Smooth muscle cell (in vitro differentiated cells): ENCODE data around the gene C1orf105. TPM values are rescaled to one million over a fixed set of nuclear protein-coding genes. Genes with fewer than 3 reads are reported as not detected.

Experiments used
- DNase-seq: peaks from one replicate; lab custom pipeline; 2025; ENCODE audit not compliant: unreplicated experiment; lab: John Stamatoyannopoulos, UW
- H2AFZ ChIP-seq: fragments of 200-600 bp; sonication (generic); 2 replicates; pipeline ENCODE4 v1.6.0; 2016; ENCODE audit warnings: antibody characterized with exemption, low read depth, mild to moderate bottlenecking
- H3F3A ChIP-seq: fragments of 200-600 bp; sonication (generic); 2 replicates; pipeline ENCODE4 v1.6.0; 2017; ENCODE audit warnings: antibody characterized with exemption, low read depth
- H3K27ac ChIP-seq: fragments of 200-600 bp; sonication (generic); 2 replicates; pipeline ENCODE4 v1.5.1; 2016; ENCODE audit warnings: low read depth, mild to moderate bottlenecking
- H3K27me3 ChIP-seq: fragments of 200-600 bp; sonication (generic); 2 replicates; pipeline ENCODE4 v1.6.1; 2016; ENCODE audit warnings: low read depth, mild to moderate bottlenecking
- H3K36me3 ChIP-seq: fragments of 200-600 bp; sonication (generic); 2 replicates; pipeline ENCODE4 v1.5.1; 2016; ENCODE audit warnings: low read depth
- H3K4me1 ChIP-seq: fragments of 200-600 bp; sonication (generic); 2 replicates; pipeline ENCODE4 v1.5.1; 2016; ENCODE audit warnings: low read depth
- H3K4me2 ChIP-seq: fragments of 200-600 bp; sonication (generic); 2 replicates; pipeline ENCODE4 v1.6.0; 2016; ENCODE audit warnings: mild to moderate bottlenecking
- H3K4me3 ChIP-seq: fragments of 200-600 bp; sonication (generic); 2 replicates; pipeline ENCODE4 v1.5.1; 2016; ENCODE audit warnings: mild to moderate bottlenecking
- H3K79me2 ChIP-seq: fragments of 200-600 bp; sonication (generic); 2 replicates; pipeline ENCODE4 v1.6.0; 2016; ENCODE audit warnings: low read depth, mild to moderate bottlenecking
- H3K9ac ChIP-seq: fragments of 200-600 bp; sonication (generic); 2 replicates; pipeline ENCODE4 v1.6.0; 2016; ENCODE audit warnings: low read depth
- H3K9me3 ChIP-seq: fragments of 200-600 bp; sonication (generic); replicated peaks from 2 replicates; pipeline ENCODE4 v1.5.1; 2016; ENCODE audit warnings: low read depth
- H4K20me1 ChIP-seq: fragments of 200-600 bp; sonication (generic); 2 replicates; pipeline ENCODE4 v1.6.0; 2016; ENCODE audit warnings: low read depth
- CTCF ChIP-seq: fragments of 200-600 bp; sonication (generic); IDR thresholded peaks from 2 replicates; pipeline ENCODE4 v1.5.1; 2017; ENCODE audit warnings: borderline replicate concordance, mild to moderate bottlenecking, antibody characterized with exemption; ENCODE audit not compliant: insufficient read depth, poor library complexity, severe bottlenecking
- WGBS: methylation state at CpG from one replicate; pipeline ENCODE4 v1.1.7; 2016; ENCODE audit warnings: low lambda C conversion rate; 5-methylcytosine and 5-hydroxymethylcytosine counted together
- polyA plus RNA-seq: library from polyadenylated mRNA; unstranded; fragments of >200 nt; fragmentation: Nextera tagmentation; extraction: Ambion mirVana; gene quantifications from 2 replicates; pipeline ENCODE4 v1.2.1, GENCODE V29; 2016
- total RNA-seq: library from RNA; depleted of rRNA; stranded (reverse); fragments of >200 nt; gene quantifications from 2 replicates; pipeline ENCODE4 v1.2.3, GENCODE V29; 2014

Gene C1orf105
- total and polyA plus RNA-seq, 2 experiments from 2014 or later: not detected

- DNase-seq: no peak
- H3K27me3 ChIP-seq: no peaks in the 10 kb centered on the region
- H3K27ac ChIP-seq: peak overlapping the region; percentile 29
- no peak overlapping the region for H3K9ac ChIP-seq
- H3K36me3 ChIP-seq: no peaks in the 10 kb centered on the region
- H3K79me2 ChIP-seq: no peaks in the 10 kb centered on the region
- H3F3A ChIP-seq: no peaks in the 10 kb centered on the region
- WGBS: 84% methylated on average over 3 of the region's 3 CpGs
- H3K9me3 ChIP-seq: no peaks in the 10 kb centered on the region
- TF ChIP-seq CTCF: no peak
- H3K4me3 ChIP-seq: no peak overlapping the region
- no peaks in the 10 kb centered on the region for H4K20me1 ChIP-seq
- H3K4me2 ChIP-seq: no peak overlapping the region
- H2AFZ ChIP-seq: no peak overlapping the region
- H3K4me1 ChIP-seq: no peaks in the 10 kb centered on the region
Measured at GRCh38 chr1:172514108-172514507, 93.6 kb downstream of the C1orf105 start.

DNA sequence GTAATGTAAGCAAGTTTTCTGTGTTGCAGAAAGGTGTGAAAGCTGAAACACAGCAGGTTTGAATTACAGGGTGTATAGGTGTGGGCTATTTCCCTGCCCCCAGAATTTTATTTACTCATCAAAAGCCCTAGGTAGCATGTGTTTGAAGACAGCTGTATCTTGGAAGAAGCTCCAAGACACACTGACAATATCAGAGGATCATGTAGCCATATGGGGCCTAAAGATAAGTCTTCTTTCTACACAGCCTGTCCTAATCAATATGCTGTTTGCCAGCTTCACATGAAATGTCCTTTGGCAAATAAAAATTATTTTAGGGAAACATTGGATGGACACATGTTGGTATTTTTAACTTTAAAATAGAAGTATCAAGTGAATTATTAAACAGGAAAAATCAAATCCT lies 95.0 kb downstream of the C1orf105 start:
- Histone ChIP-seq H4K20me1 (no peaks in the 10 kb centered on the region), H3K27ac (no peak overlapping the region)

GRCh38 chr1:172515927-172516326 lies 95.4 kb downstream of the C1orf105 start:
- no peak for DNase-seq
- Histone ChIP-seq H3K4me1 (no peaks in the 10 kb centered on the region), H3K27ac (no peak overlapping the region), H3K36me3 (no peaks in the 10 kb centered on the region), H3K4me2 (no peak overlapping the region), H3K27me3 (no peaks in the 10 kb centered on the region), H2AFZ (no peak overlapping the region), H3K4me3 (no peak overlapping the region), H3K9ac (no peak overlapping the region), H4K20me1 (no peaks in the 10 kb centered on the region), H3K9me3 (no peaks in the 10 kb centered on the region), H3F3A (no peaks in the 10 kb centered on the region), H3K79me2 (no peaks in the 10 kb centered on the region)
- no peak for TF ChIP-seq CTCF
- 100% methylated on average over 1 of the region's 1 CpG for WGBS

More for the DNA sequence above, 95.0 kb downstream of the C1orf105 start:
- Histone ChIP-seq H3K4me2 (no peak overlapping the region), H2AFZ (no peak overlapping the region), H3K27me3 (no peaks in the 10 kb centered on the region), H3K9ac (no peak overlapping the region), H3K4me1 (no peaks in the 10 kb centered on the region), H3K9me3 (no peaks in the 10 kb centered on the region), H3K79me2 (no peaks in the 10 kb centered on the region), H3K36me3 (no peaks in the 10 kb centered on the region), H3F3A (no peaks in the 10 kb centered on the region), H3K4me3 (no peak overlapping the region)
- no peak for DNase-seq
- no peak for TF ChIP-seq CTCF

GRCh38 chr1:172517081-172517480 lies 96.6 kb downstream of the C1orf105 start:
- Histone ChIP-seq H3K9me3 (no peaks in the 10 kb centered on the region), H3K36me3 (no peaks in the 10 kb centered on the region), H3K4me1 (no peaks in the 10 kb centered on the region), H3F3A (no peaks in the 10 kb centered on the region), H3K4me2 (no peak overlapping the region), H3K9ac (no peak overlapping the region), H3K4me3 (no peak overlapping the region), H3K79me2 (no peaks in the 10 kb centered on the region), H3K27me3 (no peaks in the 10 kb centered on the region), H3K27ac (no peak overlapping the region), H2AFZ (no peak overlapping the region), H4K20me1 (no peaks in the 10 kb centered on the region)
- TF ChIP-seq CTCF: no peak
- DNase-seq: no peak
- WGBS: 92% methylated on average over 1 of the region's 1 CpG
